NCI-H69 (cell line): ENCODE data around the gene KCNIP4.
"Not testable (repeated sequence)": the region's sequence is repeated elsewhere in the genome, so short reads cannot be mapped to it uniquely, and the experiment has no call there.

ENCODE experiments used
- DNase-seq: peaks from one replicate; lab custom pipeline; 2025; lab: John Stamatoyannopoulos, UW

Gene KCNIP4

GRCh38 chr4:20847124-20847747 lies 1101.3 kb downstream of the KCNIP4 start:
- DNase-seq: no peak

- DNase-seq: peak; percentile 5
Observed at GRCh38 chr4:20844311-20844710, 1104.3 kb downstream of the KCNIP4 start.

GRCh38 chr4:20840648-20841190 lies 1107.9 kb downstream of the KCNIP4 start:
- no peak for DNase-seq

GRCh38 chr4:20839957-20840356 lies 1108.6 kb downstream of the KCNIP4 start:
- DNase-seq: no peak

GRCh38 chr4:20838476-20838875 lies 1110.1 kb downstream of the KCNIP4 start:
- DNase-seq: no peak

GRCh38 chr4:20832826-20833225 lies 1115.7 kb downstream of the KCNIP4 start:
- no peak for DNase-seq

- DNase-seq: no peak
Observed at GRCh38 chr4:20831746-20832145, 1116.8 kb downstream of the KCNIP4 start.

GRCh38 chr4:20829617-20830357 lies 1118.8 kb downstream of the KCNIP4 start:
- DNase-seq: no peak

- DNase-seq: no peak
Observed at GRCh38 chr4:20825505-20825904, 1123.1 kb downstream of the KCNIP4 start.

GRCh38 chr4:20816287-20816686 lies 1132.3 kb downstream of the KCNIP4 start:
- DNase-seq: peak; percentile 4

- no peak for DNase-seq
Observed at GRCh38 chr4:20813700-20814099, 1134.9 kb downstream of the KCNIP4 start.

- DNase-seq: peak; percentile 55
Observed at GRCh38 chr4:20809812-20810211, 1138.8 kb downstream of the KCNIP4 start.

GRCh38 chr4:20805716-20806115 lies 1142.9 kb downstream of the KCNIP4 start:
- no peak for DNase-seq

GRCh38 chr4:20787940-20788665 lies 1160.5 kb downstream of the KCNIP4 start:
- no peak for DNase-seq

- not testable (repeated sequence) for DNase-seq
Observed at GRCh38 chr4:20783134-20783533, 1165.4 kb downstream of the KCNIP4 start.

- no peak for DNase-seq
Observed at GRCh38 chr4:20778896-20779295, 1169.7 kb downstream of the KCNIP4 start.

GRCh38 chr4:20773144-20773997 lies 1175.2 kb downstream of the KCNIP4 start:
- DNase-seq: peak; percentile 59

GRCh38 chr4:20764366-20764992 lies 1184.1 kb downstream of the KCNIP4 start:
- no peak for DNase-seq

- no peak for DNase-seq
Observed at GRCh38 chr4:20761826-20762225, 1186.7 kb downstream of the KCNIP4 start.

- DNase-seq: no peak
Observed at GRCh38 chr4:20761382-20761781, 1187.2 kb downstream of the KCNIP4 start.

GRCh38 chr4:20760053-20760452 lies 1188.5 kb downstream of the KCNIP4 start:
- peak; percentile 1 for DNase-seq
